ENCODE data around the gene MFSD8. TPM values are rescaled to one million over a fixed set of nuclear protein-coding genes. Genes with fewer than 3 reads are reported as not detected.

The MFSD8 gene
- total and polyA plus RNA-seq, 2 of the 4 experiments (the other 2 are of a cell fraction) = 8.8 to 36.7 TPM

- peak; percentile 82; the same call in 1 of the 2 replicates for TF ChIP-seq BHLHE40 (IDR thresholded peaks at IDR 0.05; ENCODE audit: low read depth, low read length)
- no peak for TF ChIP-seq FOS (IDR thresholded peaks at IDR 0.05; ENCODE audit: low read depth, low read length)
- TF ChIP-seq NFE2L2 (IDR thresholded peaks at IDR 0.05; ENCODE audit: low read depth, low read length) = no peak
- no peak for TF ChIP-seq MAFK (IDR thresholded peaks at IDR 0.05; ENCODE audit: low read depth, low read length)
- peak; percentile 71 for TF ChIP-seq POLR2A (IDR thresholded peaks at IDR 0.05; ENCODE audit: low read depth, low read length)
- peak; percentile 28; the same call in 1 of the 2 replicates for TF ChIP-seq SMC3 (IDR thresholded peaks at IDR 0.05; ENCODE audit: low read depth, low read length)
Measured at GRCh38 chr4:127965062-127965802, at the start of gene MFSD8, which contains the start of gene ABHD18 (continued).

- Histone ChIP-seq H3K4me2 (ENCODE audit: low read depth, low read length) (no peak overlapping the region), H3K18ac (ENCODE audit: low read depth, low read length) (no peak overlapping the region), H3K36me3 (ENCODE audit: control insufficient read depth, insufficient read depth, low read length) (0 out of 2 replicates have a peak, but pooled peaks cover 1% of the 10 kb centered on the region), H2AFZ (replicated peaks; ENCODE audit: low read length, poor library complexity) (no peak overlapping the region), H3K4me3 (ENCODE audit: insufficient read depth, low read depth, low read length) (no peak overlapping the region), H2BK5ac (ENCODE audit: low read depth, low read length, poor library complexity, severe bottlenecking) (no peak overlapping the region), H3K27me3 (ENCODE audit: control insufficient read depth, insufficient read depth, low read length) (no peaks in the 10 kb centered on the region), H3K27ac (ENCODE audit: insufficient read depth, low read length) (no peak overlapping the region), H3K9me1 (ENCODE audit: insufficient read depth, low read length) (no peaks in the 10 kb centered on the region), H2AK5ac (ENCODE audit: low read depth, low read length) (no peak overlapping the region), H4K20me1 (ENCODE audit: insufficient read depth, low read length) (no peaks in the 10 kb centered on the region), H3K79me1 (ENCODE audit: low read depth in 1 of 2, low read length in 2 of 2) (no peaks in the 10 kb centered on the region), H2BK20ac (ENCODE audit: low read depth, low read length) (no peak overlapping the region), H4K91ac (ENCODE audit: insufficient read depth, low read depth, low read length) (no peak overlapping the region), H3K9ac (ENCODE audit: low read depth, low read length) (no peak overlapping the region), H3K4me1 (ENCODE audit: control insufficient read depth, insufficient read depth, low read length) (0 out of 2 replicates have a peak, but pooled peaks cover 2% of the 10 kb centered on the region), H2BK15ac (ENCODE audit: low read depth, low read length) (no peak overlapping the region), H2BK120ac (ENCODE audit: low read depth, low read length) (no peak overlapping the region), H2AK9ac (replicated peaks; ENCODE audit: low read depth, low read length, poor library complexity) (no peak overlapping the region), H4K5ac (ENCODE audit: low read depth, low read length) (no peak overlapping the region), H4K8ac (ENCODE audit: low read depth in 2 of 2, low read length in 2 of 2) (no peak overlapping the region), H3K4ac (ENCODE audit: low read depth, low read length) (no peak overlapping the region), H3K9me3 (ENCODE audit: control insufficient read depth, insufficient read depth, low read length) (no peaks in the 10 kb centered on the region), H3K23ac (ENCODE audit: low read depth, low read length) (no peak overlapping the region), H3K14ac (replicated peaks; ENCODE audit: low read depth, low read length) (no peak overlapping the region), H3K56ac (ENCODE audit: extremely low read depth, insufficient read depth, low read length) (no peak overlapping the region)
- intact Hi-C loops (cut with micrococcal nuclease) = no loop called here
- DNase-seq (no peak), ATAC-seq (ENCODE audit: low read depth) (no peak)
- ChIA-PET CTCF (no interaction called here), POLR2A (ENCODE audit: unreplicated experiment) (no interaction called here)
- in situ Hi-C loops (cut with MboI; ENCODE audit: low sequenced_read_pairs) = no loop called here
- no CpG with 5 or more reads among the region's 3 CpGs for WGBS, 2 experiments (ENCODE audit: extremely low coverage in 2 of 2, insufficient read length in 1 of 2)
- dilution Hi-C loops (cut with HindIII; ENCODE audit: low sequenced_read_pairs, unreplicated experiment) = no loop called here
- BruUV-seq (replicated peaks) = no TSS peak
- TF ChIP-seq RFX5 (IDR thresholded peaks at IDR 0.05; ENCODE audit: low read depth, low read length) (no peak), USF2 (IDR thresholded peaks at IDR 0.05; ENCODE audit: low read depth, low read length) (no peak), CTCF (conservative IDR thresholded peaks at IDR 0.05; ENCODE audit: low read depth, low read length) (no peak), RCOR1 (IDR thresholded peaks at IDR 0.05; ENCODE audit: insufficient replicate concordance, low read length) (no peak), POLR2A (IDR thresholded peaks at IDR 0.05; ENCODE audit: low read depth, low read length) (no peak), MXI1 (IDR thresholded peaks at IDR 0.05; ENCODE audit: borderline replicate concordance, low read depth, low read length) (no peak), BHLHE40 (IDR thresholded peaks at IDR 0.05; ENCODE audit: low read depth, low read length) (no peak), SMC3 (IDR thresholded peaks at IDR 0.05; ENCODE audit: low read depth, low read length) (no peak), FOS (IDR thresholded peaks at IDR 0.05; ENCODE audit: low read depth, low read length) (no peak), MAFK (IDR thresholded peaks at IDR 0.05; ENCODE audit: low read depth, low read length) (no peak), ELK1 (IDR thresholded peaks at IDR 0.05; ENCODE audit: borderline replicate concordance, low read depth, low read length) (no peak)
Measured at GRCh38 chr4:128009428-128009827, 44.5 kb upstream of the MFSD8 start.

Measured in IMR-90 (cell line).